GM18909 (cell line): ENCODE measurements around the gene AMBRA1.

Source experiments
- ATAC-seq: cut with Tn5 transposase; IDR thresholded peaks from one replicate; pipeline ENCODE4 v1.9.1; 2021; ENCODE audit warnings: mild to moderate bottlenecking; ENCODE audit not compliant: unreplicated experiment, poor library complexity

AMBRA1 gene

DNA sequence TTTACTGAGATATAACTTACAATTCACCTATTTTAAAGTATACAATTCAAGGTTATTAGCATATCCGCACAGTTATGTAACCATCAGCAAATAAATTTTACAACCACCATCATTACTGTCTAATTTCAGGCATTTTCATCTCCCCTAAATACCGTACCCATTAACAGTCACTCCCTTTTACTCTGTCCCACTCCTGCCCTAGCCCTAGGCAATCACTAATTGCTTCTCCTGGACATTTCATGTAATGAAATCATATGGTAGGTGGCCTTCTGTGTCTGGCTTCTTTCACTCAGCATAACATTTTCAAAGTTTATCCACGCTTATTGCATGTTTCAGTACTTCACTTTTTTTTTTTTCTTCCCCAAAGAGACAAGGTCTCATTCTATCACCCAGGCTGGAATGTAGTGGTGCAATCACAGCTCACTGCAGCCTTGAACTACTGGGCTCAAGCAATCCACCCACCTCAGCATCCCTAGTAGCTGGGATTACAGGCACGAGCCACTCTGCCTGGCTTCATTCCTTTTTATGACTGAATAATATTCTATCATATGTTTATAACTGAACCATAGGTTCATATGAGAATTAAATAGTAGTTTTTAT lies 140.8 kb downstream of the AMBRA1 start:
- ATAC-seq, result no peak

DNA sequence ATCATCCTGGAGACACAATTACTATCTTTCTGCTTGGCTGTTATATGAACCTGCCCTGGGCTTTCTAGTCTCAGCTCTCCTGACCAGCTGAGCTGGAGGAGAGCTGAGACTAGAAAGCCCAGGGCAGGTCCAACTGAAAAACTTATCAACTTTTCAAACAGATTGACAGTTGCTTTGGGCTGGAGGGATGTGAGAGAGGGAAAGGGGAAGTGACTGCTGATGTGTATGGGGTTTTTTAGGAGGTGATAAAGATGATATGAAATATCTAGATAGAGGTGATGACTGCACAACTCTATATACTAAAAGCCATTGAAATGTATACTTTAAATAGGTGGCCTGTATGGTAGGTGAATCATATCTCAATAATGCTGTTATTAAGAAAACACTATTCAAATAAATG lies 142.1 kb downstream of the AMBRA1 start:
- ATAC-seq, result no peak

DNA sequence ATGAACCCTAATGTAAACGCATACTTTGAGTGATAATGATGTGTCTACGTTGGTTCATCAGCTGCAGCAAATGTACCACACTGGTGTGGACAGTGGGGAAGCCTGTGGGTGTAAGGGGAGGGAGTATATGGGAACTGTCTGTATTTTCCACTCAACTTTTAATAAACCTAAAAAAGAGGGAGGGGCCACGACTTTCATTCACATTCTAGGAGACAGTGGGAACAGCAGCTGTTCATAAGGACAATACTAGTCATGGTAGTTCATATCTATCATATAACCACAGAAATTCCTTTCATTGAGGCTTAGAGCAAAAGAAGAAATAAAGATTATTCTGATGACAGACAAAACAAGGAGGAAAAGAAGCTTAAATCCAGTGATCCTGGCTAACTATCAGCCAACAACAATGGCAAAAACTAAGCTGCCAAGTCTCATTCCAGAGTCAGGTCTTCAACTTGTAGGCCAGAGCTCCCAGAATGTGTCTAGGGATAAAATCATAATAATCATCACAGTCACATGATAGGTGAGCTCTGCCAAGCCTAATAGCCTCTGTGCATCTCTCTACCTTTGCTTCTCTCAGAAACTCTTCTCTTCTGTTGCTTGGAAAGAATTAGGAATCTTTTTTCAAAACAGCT lies 142.9 kb downstream of the AMBRA1 start:
- ATAC-seq, result no peak

DNA sequence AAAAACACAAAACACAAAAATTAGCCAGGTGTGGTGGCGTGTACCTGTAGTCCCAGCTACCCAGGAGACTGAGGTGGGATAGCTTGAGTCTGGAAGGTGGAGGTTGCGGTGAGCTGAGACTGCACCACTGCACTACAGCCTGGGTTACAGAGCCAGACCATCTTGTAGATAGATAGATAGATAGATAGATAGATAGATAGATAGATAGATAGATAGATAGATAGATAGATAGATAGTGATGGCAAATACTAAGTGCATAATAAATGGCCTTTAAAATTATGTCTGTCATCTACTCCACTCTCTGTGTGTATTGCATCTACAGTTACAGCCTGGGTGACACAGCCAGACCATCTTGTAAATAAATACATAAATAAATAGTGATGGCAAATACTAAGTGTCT lies 146.3 kb downstream of the AMBRA1 start:
- no peak for ATAC-seq

DNA sequence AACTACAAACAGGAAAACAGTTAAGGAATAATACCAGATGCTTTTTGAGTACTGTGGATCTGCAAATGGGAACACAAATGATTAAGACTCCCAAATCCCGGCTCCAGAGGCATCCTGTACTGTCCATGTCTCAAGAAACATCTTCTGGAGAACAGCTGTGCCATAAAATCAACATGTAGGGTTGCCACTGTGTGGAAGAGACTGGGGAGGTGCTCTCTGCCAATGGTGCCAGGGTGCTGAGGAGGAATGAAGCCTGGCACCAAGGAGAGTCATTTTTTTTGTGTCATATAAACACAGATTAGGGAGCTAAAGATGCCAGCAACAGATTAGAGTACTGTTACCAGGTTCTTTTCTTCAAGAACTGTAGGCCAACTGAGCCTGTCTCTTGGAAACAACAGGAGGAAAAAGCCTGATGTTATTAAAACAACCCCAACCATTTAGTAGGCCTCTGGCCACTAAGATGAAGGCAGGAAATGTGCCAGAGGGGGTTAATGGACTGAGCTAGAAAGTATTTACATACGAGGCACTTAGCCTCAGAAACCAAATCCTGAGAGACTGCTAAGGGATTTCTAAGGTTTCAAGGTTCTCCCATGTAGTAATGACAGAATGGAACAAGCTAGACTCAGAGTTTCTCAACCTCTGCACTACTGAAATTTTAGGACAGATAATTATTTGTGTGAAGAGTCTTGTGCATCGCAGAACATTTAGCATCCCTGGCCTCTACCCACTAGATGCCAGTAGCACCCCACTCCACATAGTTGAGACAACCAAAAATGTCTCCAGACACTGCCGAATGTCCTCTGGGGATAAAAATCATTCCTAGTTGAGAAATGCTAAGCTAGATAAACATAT lies 147.7 kb downstream of the AMBRA1 start:
- ATAC-seq, result no peak

DNA sequence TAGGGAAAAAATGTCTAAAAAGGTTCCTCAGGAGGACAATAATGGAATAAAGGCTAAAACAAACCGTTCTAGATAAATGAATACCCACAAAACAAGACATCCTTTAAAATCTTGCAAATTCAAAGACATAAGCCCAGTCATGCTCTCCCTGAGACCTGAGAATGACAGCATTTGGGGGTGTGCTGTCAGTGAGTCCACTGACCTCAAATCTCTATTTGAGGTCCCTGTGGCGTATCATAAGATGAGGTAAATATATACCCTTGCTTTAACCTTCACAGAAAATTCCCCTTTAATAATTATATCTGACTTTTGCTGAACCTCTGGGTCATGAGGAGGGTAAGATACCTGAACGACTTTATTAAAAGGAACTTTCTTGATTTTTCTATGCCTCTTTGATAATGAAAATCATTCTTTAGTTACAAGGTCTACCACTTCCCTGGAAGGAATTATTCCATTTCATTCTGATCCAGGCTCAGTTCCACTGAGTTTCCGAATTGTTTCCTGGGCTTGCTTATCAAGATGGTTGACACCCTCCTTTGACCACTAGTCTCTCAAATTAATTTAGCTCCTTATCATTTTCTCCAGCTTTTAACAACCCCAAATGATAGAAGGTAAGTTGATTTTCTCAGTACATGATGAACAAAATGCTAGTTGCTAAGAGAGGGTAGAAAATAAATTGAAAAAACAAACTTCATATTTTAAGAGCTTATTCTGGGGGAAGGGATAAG lies 148.5 kb downstream of the AMBRA1 start:
- ATAC-seq, result no peak

DNA sequence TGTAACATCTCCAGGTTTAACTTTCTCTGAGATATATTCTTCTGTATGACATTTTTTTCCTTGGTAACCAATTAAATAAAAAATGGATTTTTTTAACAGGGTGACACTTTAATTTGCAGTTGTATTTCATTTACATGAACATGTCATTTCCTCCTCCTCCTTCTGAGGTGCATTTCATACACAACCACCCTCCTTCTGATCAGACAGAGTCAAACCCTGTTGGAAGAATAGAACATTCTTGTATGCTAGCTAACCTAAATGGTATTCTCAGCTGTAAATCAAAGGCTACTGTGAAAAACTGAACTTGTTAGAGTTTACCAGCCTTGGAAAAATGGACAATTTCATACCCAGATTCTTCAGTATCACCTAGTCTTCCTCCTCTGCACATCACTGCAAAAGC lies 149.5 kb downstream of the AMBRA1 start:
- no peak for ATAC-seq

DNA sequence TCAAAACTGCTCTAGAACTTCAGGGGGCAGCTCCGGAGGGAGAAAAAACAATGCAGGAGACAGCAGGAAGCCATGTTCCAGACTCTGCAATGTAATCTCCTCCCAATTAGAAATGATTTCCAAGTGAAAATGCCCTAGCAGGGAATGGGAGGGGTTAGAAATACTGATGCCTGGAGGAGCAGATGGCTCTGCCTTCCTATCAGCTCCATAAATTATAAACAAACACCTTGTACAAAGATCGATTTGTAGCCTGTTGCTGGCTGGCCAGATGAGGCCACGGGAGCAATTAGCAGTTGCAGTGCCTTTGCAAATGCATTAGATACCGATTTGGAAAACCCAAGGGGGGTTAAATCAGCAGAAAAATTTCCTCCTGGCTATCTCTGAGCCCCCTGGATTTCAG lies 155.6 kb downstream of the AMBRA1 start:
- ATAC-seq, result no peak

DNA sequence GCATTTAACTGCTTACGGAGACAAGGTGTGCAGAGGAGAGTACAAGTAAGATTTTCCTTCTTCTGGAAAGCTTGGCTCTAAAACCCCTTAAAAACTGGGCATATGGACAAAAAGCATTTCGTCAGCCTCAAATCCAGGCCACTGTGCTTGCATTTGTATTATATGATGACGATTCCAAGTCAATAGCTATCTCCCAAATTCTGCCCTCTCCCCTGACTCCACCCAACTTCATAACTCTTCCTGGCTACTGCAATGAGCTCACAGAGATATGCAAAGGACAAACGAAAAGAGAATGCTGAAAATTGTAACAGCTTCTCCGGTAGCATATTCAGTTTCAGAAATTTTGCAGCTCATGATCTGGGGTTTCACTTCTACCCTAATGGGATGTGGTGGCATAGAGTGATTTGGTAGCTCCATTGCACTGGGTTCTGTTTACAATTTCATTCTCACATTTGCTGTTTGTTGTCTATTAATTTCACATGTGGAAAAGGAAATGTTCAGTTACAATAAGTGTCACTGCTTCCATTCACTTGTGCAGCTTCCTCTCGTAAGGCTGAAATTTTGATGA lies 156.6 kb downstream of the AMBRA1 start:
- no peak for ATAC-seq

DNA sequence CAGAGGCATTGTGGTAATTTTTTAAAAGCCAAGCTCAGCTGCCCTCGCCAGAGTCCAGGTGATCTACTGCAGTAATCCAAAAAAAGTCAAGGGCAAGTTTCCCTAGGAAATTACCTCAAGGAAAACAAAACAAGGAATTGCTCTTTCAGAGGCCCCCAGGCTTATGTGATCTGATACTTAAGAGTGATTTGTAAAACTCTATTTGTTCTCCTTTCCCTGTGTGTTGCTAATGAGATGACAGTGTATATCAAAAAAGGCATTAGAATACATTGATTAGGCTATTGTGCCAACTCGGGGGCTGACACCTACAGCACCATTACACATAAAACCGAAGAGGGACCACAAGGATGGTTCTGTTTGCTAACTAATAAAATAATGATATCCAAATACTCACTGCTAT lies 157.7 kb downstream of the AMBRA1 start:
- ATAC-seq, result no peak

DNA sequence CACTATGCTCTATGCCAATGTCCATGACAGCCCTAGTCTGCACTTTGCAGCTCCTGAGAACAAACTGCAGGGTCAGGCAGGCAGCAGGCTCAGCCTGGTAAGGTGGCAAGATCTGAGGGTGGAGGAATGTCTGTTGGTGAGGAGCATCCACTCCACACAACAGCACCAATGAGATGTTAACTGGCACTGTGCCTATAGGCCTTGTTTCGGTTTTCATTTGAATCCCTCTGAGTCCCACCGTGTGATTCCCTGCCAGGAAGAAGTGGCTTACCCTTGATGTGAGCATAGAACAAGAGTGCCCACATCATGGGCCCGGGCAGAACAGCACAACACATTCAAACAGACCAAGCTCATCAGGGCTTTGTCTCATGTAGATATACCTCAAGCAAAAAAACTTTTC lies 158.1 kb downstream of the AMBRA1 start:
- ATAC-seq, result no peak

DNA sequence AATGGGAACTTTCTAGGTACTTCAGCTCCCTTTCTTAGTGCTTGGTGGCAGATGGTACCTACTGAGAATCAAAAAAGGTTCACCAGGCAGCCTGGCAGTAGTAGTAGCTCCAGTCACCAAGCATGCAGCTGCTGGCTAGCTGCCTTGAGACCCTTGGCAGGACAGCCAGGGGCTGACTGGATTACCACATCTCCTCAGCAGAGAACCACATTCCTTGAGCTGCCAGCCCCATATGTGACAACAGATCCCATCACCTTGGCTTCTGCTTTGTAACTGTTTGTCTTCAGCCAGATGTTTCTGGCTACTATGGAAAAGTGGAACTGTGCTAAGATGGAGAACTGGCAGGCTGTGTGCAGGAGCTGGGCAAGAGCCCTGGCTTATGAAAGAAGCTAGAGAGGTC lies 162.6 kb downstream of the AMBRA1 start:
- ATAC-seq, result no peak

DNA sequence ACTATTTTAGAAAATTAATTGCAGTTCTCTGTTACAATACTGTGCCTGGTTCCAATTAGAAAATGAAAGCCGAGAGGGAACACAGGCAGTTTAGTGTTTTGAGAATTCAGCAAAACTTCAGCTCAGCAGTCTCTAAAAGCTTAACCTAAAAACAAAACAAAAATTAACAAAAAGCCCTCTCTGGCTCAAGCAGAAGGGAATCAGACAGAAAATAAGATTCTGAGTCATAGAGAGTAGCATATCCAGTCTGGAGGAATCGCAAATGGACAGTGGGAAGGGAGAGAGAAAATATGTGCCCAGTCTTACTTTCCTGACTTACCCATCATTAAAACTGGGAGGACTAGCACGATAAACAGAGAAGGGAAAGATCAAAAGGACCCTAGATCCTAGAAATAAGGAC lies 164.1 kb downstream of the AMBRA1 start:
- ATAC-seq, result no peak

DNA sequence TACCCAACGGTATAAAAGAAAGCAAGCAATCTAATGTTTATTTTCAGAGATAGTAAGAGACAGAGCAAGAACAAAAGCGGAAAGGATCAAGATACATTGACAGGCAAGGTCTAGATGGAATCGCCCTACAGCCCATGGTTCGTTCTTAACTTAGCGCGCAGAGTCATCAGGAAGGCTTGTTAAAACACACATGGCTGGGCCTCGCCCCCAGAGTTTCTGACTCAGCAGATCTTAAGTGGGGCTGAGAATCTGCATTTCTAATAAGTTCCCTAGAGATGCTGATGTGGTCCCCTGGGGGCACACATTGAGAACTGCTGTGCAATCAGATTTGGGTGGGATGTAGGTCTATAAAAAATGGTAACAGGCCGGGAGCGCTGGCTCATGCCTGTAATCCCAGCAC lies 166.5 kb downstream of the AMBRA1 start:
- no peak for ATAC-seq

DNA sequence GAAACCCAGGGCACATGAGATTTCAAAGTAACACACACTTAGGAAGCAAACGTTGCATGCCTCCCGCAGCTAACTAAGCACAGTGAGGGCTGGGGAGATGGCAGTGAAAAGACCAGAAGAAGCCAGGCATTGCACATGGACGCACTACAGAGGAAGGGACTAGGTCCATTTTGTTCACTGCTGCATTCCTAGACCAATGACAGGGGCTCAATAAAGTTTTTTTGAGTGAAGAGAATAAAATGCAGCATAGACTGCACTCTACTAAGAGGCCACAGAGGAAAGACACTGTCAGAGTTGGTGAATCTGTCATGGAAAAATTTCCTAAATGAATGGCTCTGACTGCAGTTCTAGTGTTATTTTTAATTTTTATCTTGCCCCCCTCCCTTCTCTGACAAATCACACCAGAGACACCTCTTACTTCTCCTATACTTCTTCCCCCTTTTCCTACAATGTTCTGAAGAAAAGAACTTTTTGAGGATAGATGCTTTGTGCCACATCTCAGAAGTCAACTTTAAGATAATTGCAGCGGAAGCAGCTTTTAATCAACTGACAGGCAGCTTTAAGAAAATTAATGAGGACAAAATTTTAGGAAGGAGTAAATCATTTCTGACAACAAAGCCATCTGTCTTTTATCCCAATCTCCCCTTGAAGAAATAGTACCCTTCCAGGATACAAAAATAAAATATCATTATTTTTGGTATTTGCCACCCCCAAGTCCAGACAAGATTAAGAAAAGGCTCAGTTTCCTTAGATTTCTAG lies 167.4 kb downstream of the AMBRA1 start:
- no peak for ATAC-seq

DNA sequence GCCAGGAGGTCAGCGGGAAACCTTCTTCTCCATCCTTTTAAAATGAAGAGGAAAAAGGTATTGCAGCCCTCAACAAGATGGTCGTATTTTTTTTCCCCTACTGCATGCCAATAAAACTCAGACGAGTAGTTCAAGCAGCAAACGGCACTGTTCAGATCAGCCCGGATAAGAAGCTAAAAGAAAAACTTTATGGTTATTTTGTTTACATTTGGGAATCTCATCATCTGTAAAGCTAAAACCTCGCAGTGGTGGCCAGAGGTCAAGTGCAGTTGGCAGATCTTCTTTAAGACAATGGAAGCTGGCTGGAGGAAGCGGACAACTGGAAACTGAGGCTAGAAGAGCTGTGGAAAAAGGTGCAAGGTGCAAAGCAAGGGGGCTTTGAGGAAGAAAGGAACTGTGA lies 171.2 kb downstream of the AMBRA1 start:
- ATAC-seq, result no peak

DNA sequence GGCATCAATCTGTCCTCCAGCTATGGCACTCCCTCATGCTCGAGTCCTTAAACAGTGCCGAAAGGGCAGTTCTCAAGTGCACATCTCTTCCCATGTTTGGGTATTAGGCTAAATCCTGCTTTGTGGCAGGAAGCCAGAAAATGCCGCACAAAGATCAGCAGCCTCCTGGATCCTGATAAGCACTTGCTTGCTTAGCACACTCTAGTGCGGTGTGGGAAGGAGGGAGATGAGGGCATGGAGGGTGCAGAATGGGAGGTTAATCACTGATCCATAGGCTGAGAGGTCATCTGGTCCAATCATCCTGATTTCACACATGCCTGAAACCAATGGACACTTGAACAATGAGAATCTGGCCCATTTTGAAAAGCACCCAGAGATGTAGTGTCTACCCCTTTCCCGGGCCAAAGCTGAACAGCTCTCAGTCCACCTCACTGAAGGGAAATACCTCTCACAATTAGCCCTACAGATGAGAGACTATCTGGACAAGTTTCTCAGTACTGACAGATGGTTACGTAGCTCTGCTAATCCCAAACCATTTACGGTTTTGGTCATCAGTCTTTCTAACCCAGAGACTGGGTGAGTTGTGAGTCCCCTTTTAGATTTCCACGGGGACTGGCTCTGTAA lies 172.5 kb downstream of the AMBRA1 start:
- ATAC-seq, result no peak

DNA sequence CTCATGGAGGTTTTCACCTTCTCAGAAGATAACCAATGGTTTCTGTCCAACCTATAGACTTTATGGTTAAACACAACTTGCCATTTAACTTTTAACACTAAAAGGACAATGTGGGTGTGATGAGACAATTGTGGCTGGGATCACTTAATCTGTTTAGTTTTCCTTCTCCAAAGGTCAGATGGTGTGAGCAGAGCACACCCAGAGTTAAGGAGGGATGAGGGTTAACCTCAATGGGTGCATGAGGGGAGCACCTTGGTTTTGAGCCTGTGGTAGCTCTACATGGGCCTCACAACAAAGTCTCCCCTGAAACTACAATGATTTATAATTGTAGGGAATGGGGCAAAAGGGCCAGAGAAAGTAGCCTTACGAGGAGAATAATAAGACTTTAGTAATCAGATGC lies 173.3 kb downstream of the AMBRA1 start:
- ATAC-seq, result no peak

DNA sequence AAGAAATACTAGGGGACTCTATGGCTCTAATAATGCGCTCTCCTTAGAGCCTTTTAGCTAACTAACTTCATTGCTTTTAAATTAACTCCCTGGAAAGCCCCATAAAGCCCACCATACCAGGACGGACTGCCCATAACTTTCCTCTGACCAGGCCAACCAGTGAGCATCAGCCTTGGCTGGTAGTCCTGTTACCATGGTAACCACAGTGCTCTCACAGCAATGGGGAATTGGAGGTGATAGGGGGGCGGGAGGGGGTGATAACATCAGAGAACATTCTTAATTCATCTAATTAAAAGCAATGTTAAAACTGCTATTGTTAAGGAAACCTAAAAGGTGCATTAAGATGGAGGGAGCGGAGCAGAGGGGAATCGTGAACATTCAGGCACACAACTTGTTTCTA lies 175.1 kb downstream of the AMBRA1 start:
- no peak for ATAC-seq

DNA sequence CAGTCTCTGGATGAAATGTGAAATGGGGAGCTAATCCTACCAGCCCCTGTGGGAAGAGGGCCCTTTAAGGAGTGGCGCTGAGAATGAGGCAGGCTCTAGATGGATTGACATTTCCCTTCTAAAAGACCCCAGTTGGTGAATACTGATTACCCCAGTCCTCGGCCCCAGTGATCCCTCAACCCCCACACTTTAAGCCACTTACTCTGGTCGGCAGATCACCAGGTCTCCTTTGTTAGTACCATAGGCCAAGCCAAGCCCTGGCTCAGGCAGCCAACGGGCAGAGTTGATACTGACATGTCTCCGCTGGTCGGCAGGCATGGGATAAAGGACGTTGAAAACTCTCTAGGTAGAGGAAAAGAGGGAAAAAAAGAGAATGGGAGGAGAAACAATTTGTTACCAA lies 176.1 kb downstream of the AMBRA1 start:
- no peak for ATAC-seq
